H1 (cell line): ENCODE results near the gene CDR2L. TPM values are rescaled to one million over a fixed set of nuclear protein-coding genes. Genes with fewer than 3 reads are reported as not detected.

ENCODE experiments used
- CEBPB ChIP-seq: IDR thresholded peaks from 2 replicates; pipeline ENCODE4 v1.6.1; 2012; ENCODE audit warnings: low read depth, low read length
- MAFK ChIP-seq: IDR thresholded peaks from 2 replicates; pipeline ENCODE4 v1.6.1; 2012; ENCODE audit warnings: low read depth, mild to moderate bottlenecking, improper control_type of control experiment, low read length
- RNF2 ChIP-seq: fragments of 200-900, 300-1000 bp; sonication (generic); IDR thresholded peaks from 2 replicates; pipeline ENCODE4 v1.7.1; 2016; ENCODE audit warnings: borderline replicate concordance, low read depth, mild to moderate bottlenecking, antibody characterized with exemption, low read length; ENCODE audit not compliant: poor library complexity, severe bottlenecking; ENCODE audit errors: missing control alignments
- TCF12 ChIP-seq: IDR thresholded peaks from 2 replicates; pipeline ENCODE4 v1.6.1; 2011; ENCODE audit warnings: low read depth, mild to moderate bottlenecking, low read length
- polyA plus RNA-seq, 7 experiments: library from polyadenylated mRNA; depleted of rRNA in 3 of 7; stranded (reverse) in 5 of 7; unstranded in 2 of 7; fragments of >200 nt in 5 of 7; fragments of 200-250 nt in 2 of 7; gene quantifications; 1 replicate in 5 of 7; 2 replicates in 1 of 7; 4 replicates in 1 of 7; pipeline versions ENCODE4 v1.2.1 to v1.2.3, GENCODE V29; 2011 to 2013; ENCODE audit warnings: missing spikeins in 2 of 7, mixed read lengths in 2 of 7
- total RNA-seq: library from RNA; stranded (reverse); fragmentation: NEBNext Ultra II Directional; extraction: Animal tissue kit (Norgen Biotek cat#: 25700); gene quantifications from 2 replicates; pipeline ENCODE4 v1.2.1, GENCODE V29; 2021
- TF ChIP-seq, protein P1 (sequence below): IDR thresholded peaks from 2 replicates; pipeline ENCODE4 v1.6.1; 2011; ENCODE audit warnings: low read depth, mild to moderate bottlenecking, low read length; ENCODE audit not compliant: insufficient read depth

CDR2L gene
- total and polyA plus RNA-seq, 2 of the 8 experiments (the other 6 are each of a cell fraction or from before 2014, with no cell fraction given) = 20.4 to 38.1 TPM

DNA sequence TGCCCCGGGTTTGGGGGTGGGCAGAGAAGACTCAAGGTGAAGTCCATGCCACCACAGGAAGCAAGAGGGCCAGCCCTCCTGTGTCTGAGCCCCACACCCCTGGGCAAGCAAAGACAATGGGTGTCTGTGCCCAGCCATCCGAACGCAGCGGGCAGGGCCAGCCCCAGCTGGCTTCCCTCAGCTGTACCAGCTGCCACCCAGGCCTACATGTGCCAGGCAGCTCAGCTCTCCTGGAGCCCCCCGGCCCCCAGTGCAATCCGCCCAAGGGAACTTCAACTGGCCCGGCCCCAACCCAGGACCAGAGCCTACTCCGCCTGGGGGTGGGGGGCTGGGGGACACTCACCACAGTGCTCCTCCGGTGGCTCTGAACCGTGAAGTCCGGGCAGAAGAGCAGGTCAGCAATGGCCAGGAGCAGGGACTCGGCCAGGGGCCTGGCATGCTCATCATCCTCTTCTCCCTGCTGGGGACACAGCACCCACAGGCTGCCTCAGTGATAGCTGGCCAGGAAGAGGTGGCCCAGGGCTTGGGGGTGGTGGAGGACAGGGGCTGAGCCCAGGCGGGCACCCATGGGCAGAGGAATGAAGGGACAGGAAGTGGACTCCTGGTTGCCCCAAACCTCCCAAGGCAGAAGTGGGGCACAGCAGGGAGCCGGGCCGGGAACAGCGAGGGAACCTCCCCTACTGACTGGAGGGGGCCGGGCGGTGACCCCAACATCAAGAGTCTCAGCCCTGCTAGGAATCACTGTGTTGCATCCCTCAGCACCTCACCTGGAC is 24.6 kb upstream of the CDR2L start (continued):
- TF ChIP-seq, protein P1, sequence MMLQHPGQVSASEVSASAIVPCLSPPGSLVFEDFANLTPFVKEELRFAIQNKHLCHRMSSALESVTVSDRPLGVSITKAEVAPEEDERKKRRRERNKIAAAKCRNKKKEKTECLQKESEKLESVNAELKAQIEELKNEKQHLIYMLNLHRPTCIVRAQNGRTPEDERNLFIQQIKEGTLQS = no peak
- TF ChIP-seq RNF2 = no peak
- TF ChIP-seq CEBPB = no peak
- no peak for TF ChIP-seq TCF12
- TF ChIP-seq MAFK = no peak
